A549 treated with RU486 at 1 μM for 4 hours (cell line): ENCODE data around the gene GPANK1. TPM values are rescaled to one million over a fixed set of nuclear protein-coding genes. Genes with fewer than 3 reads are reported as not detected.

Source experiments
- total RNA-seq: library from RNA; stranded (reverse); fragments of 200-300 nt; extraction: Qiagen RNA extraction; gene quantifications from 5 replicates; pipeline ENCODE4 v1.2.3, GENCODE V29; 2022; ENCODE audit warnings: low read depth

GPANK1 gene
- total RNA-seq = 10.0 to 13.7 TPM (median 13.3 TPM) in 5 replicates

DNA sequence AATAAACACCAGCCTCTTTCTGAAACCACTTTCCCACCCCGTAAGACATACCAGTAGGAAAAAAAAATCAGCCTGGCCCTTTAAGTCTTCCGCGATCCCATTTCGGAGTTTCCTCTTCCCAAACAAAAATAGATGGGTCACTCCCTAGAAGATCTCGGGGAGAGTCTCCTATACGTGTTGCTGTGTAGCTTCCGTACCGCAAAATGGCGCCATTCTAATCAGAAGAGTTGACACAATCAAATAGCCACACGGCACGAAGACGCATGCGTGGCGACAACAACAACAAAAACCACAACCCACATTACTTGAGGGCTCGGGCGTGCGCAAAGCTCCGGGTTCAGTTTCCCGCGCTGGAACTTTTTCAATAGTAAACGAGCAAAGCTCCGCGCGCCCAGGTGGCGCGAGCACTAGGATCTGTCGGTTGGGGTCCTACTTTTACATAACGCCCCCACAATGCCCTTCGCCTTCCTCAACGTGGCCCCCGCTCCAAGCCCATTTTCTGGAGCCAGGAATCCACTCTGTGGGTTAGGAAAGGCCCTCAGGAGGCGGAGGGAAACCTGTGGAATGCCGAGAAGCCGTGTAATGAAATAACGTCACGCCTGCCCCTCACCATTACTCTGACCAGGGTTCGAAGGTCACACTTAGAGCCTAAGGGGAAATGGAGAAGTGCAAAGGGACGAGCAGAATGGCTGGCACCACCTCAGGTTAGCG is at the start of gene GPANK1:
Gene GPANK1, minus strand, starts transcription at position 208 of the 711 bp plus-strand sequence. CDS start 519 bp downstream, outside the sequence.

DNA sequence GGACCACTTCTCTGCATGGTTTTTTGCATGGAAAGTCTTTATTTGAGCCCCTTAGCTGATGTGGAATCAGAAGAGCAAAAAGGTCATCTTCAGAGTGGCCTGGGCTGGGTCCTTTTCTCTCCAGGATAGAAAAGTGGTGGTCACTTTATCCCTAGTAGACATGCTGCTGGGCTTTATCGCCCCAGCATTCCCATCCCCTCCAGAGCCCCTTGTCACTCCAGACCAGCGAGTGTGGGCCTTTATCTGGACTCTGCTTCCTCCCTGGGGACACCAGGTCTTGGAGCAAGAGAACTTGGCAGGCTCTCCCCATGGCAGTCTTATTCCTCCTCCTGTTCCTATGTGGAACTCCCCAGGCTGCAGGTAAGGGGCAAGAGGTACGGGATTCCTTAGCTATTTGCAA is 41.8 kb upstream of the GPANK1 start, which contains the start of gene LY6G6F:
Gene LY6G6F, plus strand, starts transcription at position 268 of the 400 bp plus-strand sequence. Its CDS starts 41 bp downstream, at position 309.

DNA sequence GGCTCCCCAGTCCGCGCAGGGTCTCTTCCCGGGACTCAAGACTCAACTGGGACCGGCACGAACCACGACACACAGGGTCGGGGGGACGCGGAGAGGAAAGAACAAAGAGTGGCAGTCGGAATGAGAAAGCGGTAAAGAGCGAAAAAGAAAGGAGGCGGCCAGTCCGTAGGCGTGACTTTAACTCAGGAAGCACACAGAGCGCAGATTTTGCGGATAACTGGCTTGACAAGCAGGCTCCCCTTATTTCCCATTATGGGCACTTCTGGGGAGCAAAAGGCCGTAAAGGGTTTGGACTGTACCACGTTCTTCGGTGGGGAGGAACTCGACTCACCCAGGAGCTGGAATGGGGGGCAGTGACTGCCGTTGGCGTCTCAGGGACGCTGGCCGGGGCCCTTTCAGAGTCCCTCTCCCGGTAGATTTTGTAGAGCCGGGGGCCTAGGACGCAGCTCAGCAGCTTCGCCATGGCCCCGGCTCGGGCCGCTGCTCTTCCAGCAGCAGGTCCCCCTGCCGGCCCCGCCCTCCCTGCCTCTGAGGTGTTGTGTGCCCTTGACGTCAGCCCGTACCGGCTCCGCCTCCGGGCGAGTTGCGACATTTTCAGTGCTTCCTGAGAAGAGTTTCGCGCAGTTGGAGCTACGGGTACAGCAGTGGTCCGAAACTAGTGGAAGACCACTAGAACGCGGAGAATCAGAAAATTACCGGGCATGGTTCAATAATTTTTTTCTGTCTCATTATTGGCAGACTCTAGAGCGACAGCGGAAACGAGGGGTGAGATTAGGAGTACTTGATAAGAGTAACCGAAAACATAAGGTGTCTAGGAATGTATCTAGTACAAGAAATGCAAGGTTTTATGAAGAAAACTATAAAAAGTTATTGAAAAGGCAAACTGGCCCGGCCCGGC is 38.3 kb upstream of the GPANK1 start, which contains the start of gene ABHD16A:
Gene ABHD16A, minus strand, starts transcription at position 506 of the 898 bp plus-strand sequence. Its CDS starts 43 bp downstream, at position 463.

DNA sequence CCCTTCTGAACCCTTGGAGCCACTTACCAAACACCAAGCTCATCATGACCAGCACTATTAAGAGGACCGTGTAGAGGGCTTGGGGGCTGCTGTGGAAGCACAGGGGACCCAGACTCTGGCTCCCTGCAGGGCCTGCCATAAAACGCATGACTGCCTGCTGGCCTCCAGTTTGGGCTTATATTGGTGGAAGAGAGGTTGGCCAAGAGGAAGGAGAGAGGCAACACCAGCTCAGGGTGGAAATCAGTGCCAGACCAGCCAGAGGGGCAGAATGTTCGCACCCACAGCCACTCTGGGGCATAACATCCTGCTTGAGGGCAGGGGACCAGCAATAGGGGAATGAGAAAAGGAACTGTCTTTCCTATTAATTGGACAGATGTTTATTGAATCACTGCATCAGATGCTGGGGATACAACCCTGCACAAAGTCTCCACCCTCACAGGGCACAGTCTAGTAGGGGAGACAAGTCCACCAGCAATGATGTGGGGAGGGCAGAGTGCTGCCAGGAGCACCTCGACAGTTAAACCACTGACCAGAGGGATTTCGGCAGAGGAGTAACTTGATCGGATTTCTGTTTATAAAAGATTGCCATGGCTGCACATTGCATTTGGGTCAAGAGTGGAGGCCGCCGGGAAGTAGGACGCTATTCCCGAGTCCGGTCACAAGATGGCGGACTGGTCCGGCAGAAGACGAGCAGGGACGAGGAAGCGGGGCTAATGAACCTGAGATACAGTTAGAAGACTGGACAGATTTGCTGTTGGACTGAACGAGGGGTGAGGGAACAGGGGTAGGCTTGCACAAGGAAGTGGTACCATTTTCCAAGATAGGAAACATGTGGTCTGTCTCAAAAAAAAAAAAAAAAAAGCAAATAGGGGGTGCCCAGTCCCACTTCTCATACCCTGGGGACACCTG is 15.7 kb upstream of the GPANK1 start, which contains the start of gene LY6G5C:
Gene LY6G5C, minus strand, starts transcription at position 842 of the 909 bp plus-strand sequence. Its CDS starts 694 bp downstream, at position 148.

DNA sequence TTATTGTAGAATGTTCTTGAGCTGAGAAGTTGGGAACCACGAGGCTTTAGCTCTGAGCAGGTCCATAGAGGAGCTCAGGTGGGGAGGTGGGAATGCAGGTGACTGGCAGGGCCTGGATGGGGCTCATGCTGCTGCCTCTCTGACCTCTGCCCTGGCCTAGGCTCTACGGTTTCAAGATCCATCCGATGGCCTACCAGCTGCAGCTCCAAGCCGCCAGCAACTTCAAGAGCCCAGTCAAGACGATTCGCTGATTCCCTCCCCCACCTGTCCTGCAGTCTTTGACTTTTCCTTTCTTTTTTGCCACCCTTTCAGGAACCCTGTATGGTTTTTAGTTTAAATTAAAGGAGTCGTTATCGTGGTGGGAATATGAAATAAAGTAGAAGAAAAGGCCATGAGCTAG is 4.9 kb upstream of the GPANK1 start, which contains the start of gene LY6G5B:
Gene LY6G5B, plus strand, starts transcription at position 301 of the 400 bp plus-strand sequence. CDS start 975 bp downstream, outside the sequence.

DNA sequence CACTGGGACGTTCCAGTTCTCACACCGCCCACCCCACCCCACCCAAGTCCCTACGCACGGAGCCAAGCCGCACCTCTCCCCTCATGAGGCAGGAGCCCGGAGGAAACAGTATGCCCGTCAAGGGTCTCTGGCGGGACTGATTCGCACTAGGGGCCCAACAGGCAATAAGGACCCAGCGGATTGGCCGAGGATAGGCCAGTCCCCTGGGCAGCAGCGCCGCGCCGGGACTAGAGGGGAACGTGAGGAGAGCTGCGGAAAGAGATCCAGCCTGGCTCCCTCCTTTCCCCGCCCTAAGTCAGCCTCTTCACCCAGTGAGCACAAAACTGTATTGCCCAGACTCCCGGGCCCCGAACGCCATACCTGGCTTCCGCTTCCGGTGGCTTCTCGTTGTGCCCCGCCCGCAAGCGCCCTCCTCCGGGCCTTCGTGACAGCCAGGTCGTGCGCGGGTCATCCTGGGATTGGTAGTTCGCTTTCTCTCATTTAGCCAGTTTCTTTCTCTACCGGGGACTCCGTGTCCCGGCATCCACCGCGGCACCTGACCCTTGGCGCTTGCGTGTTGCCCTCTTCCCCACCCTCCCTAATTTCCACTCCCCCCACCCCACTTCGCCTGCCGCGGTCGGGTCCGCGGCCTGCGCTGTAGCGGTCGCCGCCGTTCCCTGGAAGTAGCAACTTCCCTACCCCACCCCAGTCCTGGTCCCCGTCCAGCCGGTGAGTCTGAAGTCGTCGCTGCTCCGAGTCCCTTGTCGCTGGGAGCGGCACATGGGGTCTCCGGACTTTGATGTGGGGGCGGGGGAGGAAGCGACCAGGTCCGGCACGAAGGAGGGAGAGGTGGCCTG is 922 bp upstream of the GPANK1 start, which contains the start of gene CSNK2B:
Gene CSNK2B, plus strand, starts transcription at position 580 of the 836 bp plus-strand sequence. CDS start 752 bp downstream, outside the sequence.

DNA sequence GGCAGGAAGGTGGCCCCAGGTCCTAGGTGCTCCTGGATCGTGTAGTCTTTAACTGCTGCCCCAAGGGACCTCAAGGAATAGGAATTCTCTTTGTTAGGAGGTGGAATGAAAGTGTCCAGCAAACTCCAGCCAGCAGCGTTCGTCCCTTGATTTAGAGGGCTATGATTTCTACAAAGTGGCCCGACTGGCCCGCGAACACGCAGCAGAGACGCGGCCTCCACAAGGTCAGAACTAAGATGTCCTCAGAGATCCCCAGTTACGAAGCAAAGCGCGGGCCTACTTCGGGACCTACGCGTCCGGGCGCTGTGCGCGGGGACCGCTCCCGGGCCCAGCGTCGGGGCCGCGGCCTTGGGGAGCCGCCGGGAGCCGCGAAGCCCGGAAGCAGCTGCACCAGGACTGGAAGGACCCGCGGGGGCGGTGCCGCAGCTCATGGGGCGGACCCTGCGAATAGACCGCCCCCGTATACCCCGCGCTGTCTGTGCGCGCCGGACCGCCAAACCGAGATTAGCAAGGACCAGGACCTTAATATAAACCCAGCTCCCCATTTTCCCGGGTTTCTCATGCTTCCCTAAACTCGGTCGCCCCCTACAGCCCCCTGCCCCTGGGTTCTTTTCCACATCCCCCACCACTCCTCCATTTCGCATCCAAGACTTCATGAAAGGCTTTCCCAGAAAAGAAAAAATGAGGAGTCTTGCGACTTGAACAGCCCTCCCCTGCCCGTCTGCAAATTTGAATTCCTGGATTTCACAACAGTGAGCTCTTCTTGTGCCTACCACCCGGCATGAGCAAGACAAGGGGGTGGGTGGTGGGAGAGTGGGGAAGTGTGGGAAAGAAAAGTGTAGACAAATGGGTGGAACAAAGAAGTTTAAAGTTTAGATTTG is 4.2 kb downstream of the GPANK1 start, which contains the start of gene C6orf47:
Gene C6orf47, minus strand, starts transcription at position 398 of the 881 bp plus-strand sequence. CDS start 831 bp downstream, outside the sequence.

DNA sequence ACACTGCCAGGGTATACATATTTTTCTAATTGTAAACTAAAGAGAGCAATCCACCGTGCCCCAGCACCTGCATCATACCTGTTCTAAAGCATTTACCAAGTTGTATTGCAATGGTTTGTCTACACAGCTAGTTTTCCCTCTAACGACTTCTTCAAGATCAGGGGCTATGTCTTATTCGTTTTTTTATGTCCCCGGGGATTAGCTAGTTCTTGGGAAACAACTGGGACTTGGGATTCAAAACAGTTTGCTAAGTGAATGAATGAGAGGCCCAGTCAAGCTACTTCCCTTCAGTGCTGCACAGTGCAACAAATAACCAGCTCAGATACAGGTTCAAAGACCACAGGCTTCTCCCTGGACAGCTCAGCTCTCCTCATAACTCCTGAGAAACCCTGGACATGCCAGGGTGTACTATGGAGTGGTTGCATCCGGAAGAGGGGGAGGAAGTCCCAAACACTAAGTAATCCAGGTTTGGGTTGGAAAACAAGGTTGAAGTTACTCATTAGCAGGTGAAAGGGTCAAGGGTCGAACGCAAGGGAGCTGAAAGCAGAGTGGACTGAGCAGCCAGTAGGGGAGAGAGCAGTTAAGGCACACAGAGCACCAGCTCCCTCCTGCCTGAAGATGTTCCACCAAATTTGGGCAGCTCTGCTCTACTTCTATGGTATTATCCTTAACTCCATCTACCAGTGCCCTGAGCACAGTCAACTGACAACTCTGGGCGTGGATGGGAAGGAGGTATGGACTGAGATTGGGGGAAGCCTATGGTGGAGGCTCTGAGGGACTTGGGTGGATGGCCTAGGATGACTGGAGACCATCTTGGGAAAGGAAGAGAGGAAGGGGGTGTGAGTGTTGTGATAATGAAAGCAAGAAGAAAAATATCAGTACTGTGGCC is 9.2 kb downstream of the GPANK1 start, which contains the start of gene APOM:
Gene APOM, plus strand, starts transcription at position 546 of the 889 bp plus-strand sequence. Its CDS starts 73 bp downstream, at position 619.

DNA sequence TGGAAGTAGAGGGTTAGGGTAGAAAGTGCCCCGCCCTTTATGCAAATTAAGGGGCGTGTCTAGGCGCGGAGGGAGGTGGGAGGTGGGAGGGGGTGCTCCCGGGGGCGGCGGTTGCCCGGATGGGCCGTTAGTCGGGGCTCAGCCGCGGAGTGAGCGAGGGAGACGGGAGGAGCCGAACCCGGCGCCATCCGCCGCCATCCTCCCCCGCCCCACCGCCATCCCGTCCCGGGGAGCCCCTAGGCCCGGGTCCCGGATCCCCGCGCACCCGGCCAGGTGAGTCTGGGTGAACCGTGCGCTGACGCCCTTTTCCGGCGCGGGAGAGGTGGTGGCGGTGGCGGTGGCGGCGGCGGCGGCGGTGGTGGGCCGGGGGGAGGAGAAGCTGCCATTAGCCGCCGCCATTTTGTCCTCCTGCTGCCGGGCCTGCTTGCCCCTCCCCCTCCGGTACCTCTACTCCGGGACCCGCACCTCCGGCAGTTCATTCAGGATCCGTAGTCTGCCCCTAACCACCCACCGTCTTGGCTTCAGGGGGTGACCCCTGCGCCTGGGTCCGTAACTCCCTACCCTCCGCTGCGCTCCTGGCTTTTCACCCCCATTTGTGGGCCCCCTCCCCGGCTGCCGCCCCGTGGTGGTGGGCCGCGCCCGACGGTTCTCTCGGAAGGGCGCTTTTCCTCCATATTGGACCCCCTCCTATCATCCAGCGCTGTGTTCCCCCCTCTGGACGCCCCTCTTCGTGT is 44.0 kb downstream of the GPANK1 start, which contains the start of gene PRRC2A:
Gene PRRC2A, plus strand, starts transcription at position 130 of the 734 bp plus-strand sequence. CDS start 2,075 bp downstream, outside the sequence.

DNA sequence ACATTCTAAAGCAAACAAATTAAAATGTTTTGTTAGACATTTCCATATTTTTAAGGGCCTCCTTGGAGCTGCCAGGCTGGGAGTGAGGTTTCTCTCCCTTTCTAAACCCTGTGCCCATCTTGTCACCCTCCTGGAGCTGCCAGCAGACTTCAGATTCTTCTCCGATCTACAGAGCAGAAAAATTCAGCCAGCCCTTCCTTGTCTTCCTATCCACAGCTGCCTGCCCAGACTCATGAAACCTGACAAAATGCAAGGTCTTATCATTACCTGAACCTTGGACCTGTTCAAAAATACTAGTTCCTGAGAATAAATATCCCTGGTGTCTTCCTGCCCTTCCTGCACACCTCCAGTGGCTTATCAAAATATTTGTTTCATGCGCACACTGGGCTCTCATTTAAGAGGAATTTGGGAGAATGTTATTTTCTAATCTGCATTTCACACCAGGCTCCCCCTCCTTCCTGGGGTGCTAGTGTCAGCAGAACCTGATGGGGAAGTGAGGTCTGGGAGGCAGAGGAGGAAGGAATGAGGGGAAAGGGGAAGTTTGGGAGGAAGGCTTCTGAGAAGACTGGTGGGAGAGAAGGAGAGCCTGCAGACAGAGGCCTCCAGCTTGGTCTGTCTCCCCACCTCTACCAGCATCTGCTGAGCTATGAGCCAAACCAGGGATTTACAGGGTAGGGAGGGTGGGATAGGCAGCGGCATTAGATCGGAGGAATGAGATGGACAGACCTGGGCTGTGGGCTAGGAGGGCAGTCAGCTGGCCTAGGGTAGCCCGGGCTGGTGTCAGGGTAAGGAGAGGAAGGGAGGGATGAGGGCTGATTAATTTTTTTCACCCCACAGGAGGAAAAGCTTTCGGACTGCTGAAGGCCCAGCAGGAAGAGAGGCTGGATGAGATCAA is 49.9 kb downstream of the GPANK1 start, which contains the start of gene AIF1:
Gene AIF1, plus strand, starts transcription at position 551 of the 895 bp plus-strand sequence. Its CDS starts 96 bp downstream, at position 647.

Other genes starting within 250 kb of the GPANK1 start
- 6.0 to 8.4 TPM (median 7.5 TPM) in 5 replicates for gene MICB, start 166.9 kb downstream of the GPANK1 start, total RNA-seq
- not detected in 5 replicates for gene MCCD1, start 136.0 kb downstream of the GPANK1 start, total RNA-seq
- gene DDX39B, start 123.0 kb downstream of the GPANK1 start, total RNA-seq = 340 to 430 TPM (median 406 TPM) in 5 replicates
- gene ATP6V1G2, start 118.4 kb downstream of the GPANK1 start, total RNA-seq = 0.48 to 0.86 TPM (median 0.65 TPM) in 5 replicates
- 9.3 to 11.8 TPM (median 11.3 TPM) in 5 replicates for gene NFKBIL1, start 117.4 kb downstream of the GPANK1 start, total RNA-seq
- 0.10 TPM in 1 of 5 replicates, not detected in the others for gene LTA, start 92.7 kb downstream of the GPANK1 start, total RNA-seq
- gene TNF, start 89.4 kb downstream of the GPANK1 start, total RNA-seq = 0.10 to 0.19 TPM in 2 of 5 replicates, not detected in the others
- gene LTB, start 82.6 kb downstream of the GPANK1 start, total RNA-seq = 0.25 to 0.57 TPM (median 0.49 TPM) in 4 of 5 replicates, not detected in the other
- 0.28 to 1.3 TPM in 2 of 5 replicates, not detected in the others for gene LST1, start 78.7 kb downstream of the GPANK1 start, total RNA-seq
- gene NCR3, start 72.0 kb downstream of the GPANK1 start, total RNA-seq = not detected in 5 replicates
- gene AIF1, start 49.8 kb downstream of the GPANK1 start, total RNA-seq = not detected in 5 replicates
- gene PRRC2A, start 44.3 kb downstream of the GPANK1 start, total RNA-seq = 64.9 to 89.6 TPM (median 85.2 TPM) in 5 replicates
- 107 to 155 TPM (median 142 TPM) in 5 replicates for gene BAG6, start 12.3 kb downstream of the GPANK1 start, total RNA-seq
- gene APOM, start 9.1 kb downstream of the GPANK1 start, total RNA-seq = 2.8 to 3.3 TPM (median 2.9 TPM) in 5 replicates
- gene C6orf47, start 4.2 kb downstream of the GPANK1 start, total RNA-seq = 10.4 to 12.9 TPM (median 12.5 TPM) in 5 replicates
- 168 to 197 TPM (median 178 TPM) in 5 replicates for gene CSNK2B, start 1.1 kb upstream of the GPANK1 start, total RNA-seq
- gene LY6G5B, start 5.0 kb upstream of the GPANK1 start, total RNA-seq = 3.7 to 6.0 TPM (median 4.3 TPM) in 5 replicates
- gene LY6G5C, start 16.1 kb upstream of the GPANK1 start, total RNA-seq = 0.77 to 1.9 TPM (median 1.2 TPM) in 5 replicates
- 14.1 to 20.1 TPM (median 18.3 TPM) in 5 replicates for gene ABHD16A, start 38.3 kb upstream of the GPANK1 start, total RNA-seq
- gene LY6G6F, start 41.9 kb upstream of the GPANK1 start, total RNA-seq = not detected in 5 replicates
- not detected in 5 replicates for gene LY6G6D, start 50.4 kb upstream of the GPANK1 start, total RNA-seq
- 0.20 TPM in 1 of 5 replicates, not detected in the others for gene LY6G6C, start 56.7 kb upstream of the GPANK1 start, total RNA-seq
- gene MPIG6B, start 58.4 kb upstream of the GPANK1 start, total RNA-seq = not detected in 5 replicates
- 26.5 to 32.4 TPM (median 29.4 TPM) in 5 replicates for gene DDAH2, start 64.3 kb upstream of the GPANK1 start, total RNA-seq
- 476 to 542 TPM (median 495 TPM) in 5 replicates for gene CLIC1, start 71.5 kb upstream of the GPANK1 start, total RNA-seq
- gene MSH5, start 75.0 kb upstream of the GPANK1 start, total RNA-seq = 10.2 to 14.3 TPM (median 13.0 TPM) in 5 replicates
- gene SAPCD1, start 97.7 kb upstream of the GPANK1 start, total RNA-seq = 2.0 to 4.2 TPM (median 3.7 TPM) in 5 replicates
- 1.2 to 2.0 TPM (median 1.7 TPM) in 5 replicates for gene VWA7, start 112.3 kb upstream of the GPANK1 start, total RNA-seq
- gene VARS1, start 130.8 kb upstream of the GPANK1 start, total RNA-seq = 50.9 to 59.8 TPM (median 55.8 TPM) in 5 replicates
- 54.4 to 77.8 TPM (median 60.7 TPM) in 5 replicates for gene LSM2, start 142.0 kb upstream of the GPANK1 start, total RNA-seq
- gene HSPA1L, start 150.3 kb upstream of the GPANK1 start, total RNA-seq = 1.2 to 1.5 TPM (median 1.2 TPM) in 5 replicates
- 157 to 340 TPM (median 232 TPM) in 5 replicates for gene HSPA1A, start 150.5 kb upstream of the GPANK1 start, total RNA-seq
- 120 to 260 TPM (median 177 TPM) in 5 replicates for gene HSPA1B, start 162.7 kb upstream of the GPANK1 start, total RNA-seq
- 21.7 to 35.4 TPM (median 28.7 TPM) in 5 replicates for gene NEU1, start 197.8 kb upstream of the GPANK1 start, total RNA-seq
- gene SLC44A4, start 214.0 kb upstream of the GPANK1 start, total RNA-seq = 0.07 to 0.30 TPM in 2 of 5 replicates, not detected in the others
- gene EHMT2, start 232.7 kb upstream of the GPANK1 start, total RNA-seq = 22.5 to 32.0 TPM (median 30.5 TPM) in 5 replicates
- gene ZBTB12, start 237.1 kb upstream of the GPANK1 start, total RNA-seq = 3.1 to 4.9 TPM (median 4.2 TPM) in 5 replicates